H9 (cell line): ENCODE results near the gene PPIH. TPM values are rescaled to one million over a fixed set of nuclear protein-coding genes. Genes with fewer than 3 reads are reported as not detected.

Source experiments
- DNase-seq: peaks from one replicate; pipeline ENCODE4 v3.0.0-alpha.2; 2017
- H2AFZ ChIP-seq: one replicate; pipeline ENCODE4 v1.6.1; 2013; ENCODE audit warnings: mild to moderate bottlenecking, low read length, control low read depth, moderate library complexity
- H2AK5ac ChIP-seq: 2 replicates; pipeline ENCODE4 v1.6.1; 2013; ENCODE audit warnings: low read length, control low read depth, mixed read lengths; ENCODE audit not compliant: insufficient read length
- H2BK120ac ChIP-seq: one replicate; pipeline ENCODE4 v1.6.1; 2013; ENCODE audit warnings: low read depth, mild to moderate bottlenecking, low read length, control low read depth, inconsistent platforms; ENCODE audit not compliant: poor library complexity, severe bottlenecking
- H2BK12ac ChIP-seq: 2 replicates; pipeline ENCODE4 v1.6.1; 2013; ENCODE audit warnings: low read length, control low read depth, mixed read lengths, low read depth; ENCODE audit not compliant: insufficient read length
- H2BK15ac ChIP-seq: 2 replicates; pipeline ENCODE4 v1.6.1; 2013; ENCODE audit warnings: low read depth, low read length, control low read depth
- H2BK20ac ChIP-seq: one replicate; pipeline ENCODE4 v1.6.1; 2013; ENCODE audit warnings: low read depth, mild to moderate bottlenecking, low read length, control low read depth, inconsistent platforms; ENCODE audit not compliant: poor library complexity, severe bottlenecking
- H2BK5ac ChIP-seq: 2 replicates; pipeline ENCODE4 v1.6.1; 2013; ENCODE audit warnings: low read length, control low read depth, mixed read lengths; ENCODE audit not compliant: insufficient read length
- H3K14ac ChIP-seq: 2 replicates; pipeline ENCODE4 v1.6.1; 2013; ENCODE audit warnings: low read length, control low read depth; ENCODE audit not compliant: insufficient read depth
- H3K18ac ChIP-seq: 2 replicates; pipeline ENCODE4 v1.6.1; 2013; ENCODE audit warnings: low read depth, mild to moderate bottlenecking, mixed read lengths, low read length, control low read depth; ENCODE audit not compliant: insufficient read length
- H3K23ac ChIP-seq: 2 replicates; pipeline ENCODE4 v1.6.1; 2013; ENCODE audit warnings: low read length, control low read depth, mixed read lengths, low read depth; ENCODE audit not compliant: insufficient read length
- H3K23me2 ChIP-seq: 2 replicates; pipeline ENCODE4 v1.6.1; 2013; ENCODE audit warnings: low read depth, mild to moderate bottlenecking, mixed read lengths, low read length, control low read depth; ENCODE audit not compliant: insufficient read length, poor library complexity, severe bottlenecking
- H3K27ac ChIP-seq: 2 replicates; pipeline ENCODE4 v1.5.1; 2013; ENCODE audit warnings: low read length, control low read depth, mixed read lengths, low read depth; ENCODE audit not compliant: insufficient read length
- H3K27me3 ChIP-seq: 2 replicates; pipeline ENCODE4 v1.6.1; 2013; ENCODE audit warnings: low read length, control low read depth, inconsistent platforms; ENCODE audit not compliant: insufficient read depth
- H3K4ac ChIP-seq: 2 replicates; pipeline ENCODE4 v1.6.1; 2013; ENCODE audit warnings: low read depth, mild to moderate bottlenecking, control low read depth, inconsistent platforms, low read length, moderate library complexity
- H3K4me1 ChIP-seq: 2 replicates; pipeline ENCODE4 v1.6.1; 2013; ENCODE audit warnings: low read length, control low read depth, inconsistent platforms; ENCODE audit not compliant: insufficient read depth
- H3K4me2 ChIP-seq: 2 replicates; pipeline ENCODE4 v1.6.1; 2013; ENCODE audit warnings: low read length, control low read depth, mixed read lengths; ENCODE audit not compliant: insufficient read length, insufficient read depth
- H3K56ac ChIP-seq: 2 replicates; pipeline ENCODE4 v1.6.1; 2013; ENCODE audit warnings: low read depth, mild to moderate bottlenecking, mixed read lengths, low read length, control low read depth; ENCODE audit not compliant: insufficient read length
- H3K79me1 ChIP-seq: 2 replicates; pipeline ENCODE4 v1.6.1; 2013; ENCODE audit warnings: low read depth, mild to moderate bottlenecking, moderate library complexity, low read length, control low read depth, inconsistent platforms; ENCODE audit not compliant: insufficient read depth, poor library complexity, severe bottlenecking
- H3K79me2 ChIP-seq: 2 replicates; pipeline ENCODE4 v1.6.1; 2013; ENCODE audit warnings: low read length, control low read depth, inconsistent platforms; ENCODE audit not compliant: insufficient read depth
- H3K9ac ChIP-seq: 2 replicates; pipeline ENCODE4 v1.6.1; 2013; ENCODE audit warnings: low read length, control low read depth, mixed read lengths; ENCODE audit not compliant: insufficient read length; ENCODE audit errors: extremely low read depth
- H3K9me3 ChIP-seq: one replicate; pipeline ENCODE4 v1.6.1; 2013; ENCODE audit warnings: low read depth, low read length, inconsistent platforms; ENCODE audit not compliant: control insufficient read depth
- H3T11ph ChIP-seq: one replicate; pipeline ENCODE4 v1.6.1; 2013; ENCODE audit warnings: mild to moderate bottlenecking, low read length, control low read depth, inconsistent platforms
- H4K20me1 ChIP-seq: one replicate; pipeline ENCODE4 v1.6.1; 2013; ENCODE audit not compliant: control insufficient read depth, insufficient read length, insufficient read depth
- H4K5ac ChIP-seq: 2 replicates; pipeline ENCODE4 v1.6.1; 2013; ENCODE audit warnings: low read depth, mild to moderate bottlenecking, mixed read lengths, low read length, control low read depth; ENCODE audit not compliant: insufficient read length
- H4K8ac ChIP-seq: replicated peaks from 2 replicates; pipeline ENCODE4 v1.6.1; 2013; ENCODE audit warnings: low read length, control low read depth, mixed read lengths, low read depth; ENCODE audit not compliant: insufficient read length
- H4K91ac ChIP-seq: 2 replicates; pipeline ENCODE4 v1.6.1; 2013; ENCODE audit warnings: low read depth, mild to moderate bottlenecking, moderate library complexity, mixed read lengths, low read length, control low read depth; ENCODE audit not compliant: insufficient read length
- H3K27ac Mint-ChIP-seq, 3 experiments: 2 replicates in 2 of 3; 3 replicates in 1 of 3; pipeline ENCODE4 v1.8.0; 2020 to 2021; ENCODE audit warnings: mixed read lengths in 3 of 3, mild to moderate bottlenecking in 1 of 3, moderate library complexity in 1 of 3
- H3K27me3 Mint-ChIP-seq: 2 replicates; pipeline ENCODE4 v1.8.0; 2021; ENCODE audit warnings: low read depth, mild to moderate bottlenecking, moderate library complexity, mixed read lengths
- H3K36me3 Mint-ChIP-seq, 3 experiments: 2 replicates in 2 of 3; 3 replicates in 1 of 3; pipeline ENCODE4 v1.8.0; 2020 to 2021; ENCODE audit warnings: low read depth in 3 of 3, mixed read lengths in 3 of 3; ENCODE audit not compliant: insufficient read depth in 1 of 3
- H3K4me1 Mint-ChIP-seq, 2 experiments: 2 replicates each; pipeline ENCODE4 v1.8.0; 2020; ENCODE audit warnings: mixed read lengths in 2 of 2
- H3K4me3 Mint-ChIP-seq, 2 experiments: 2 replicates in 1 of 2; 3 replicates in 1 of 2; pipeline ENCODE4 v1.8.0; 2020 to 2021; ENCODE audit warnings: mild to moderate bottlenecking in 2 of 2, mixed read lengths in 2 of 2, moderate library complexity in 1 of 2
- H3K9me3 Mint-ChIP-seq, 2 experiments: 2 replicates in 1 of 2; 3 replicates in 1 of 2; pipeline ENCODE4 v1.8.0; 2020; ENCODE audit warnings: mild to moderate bottlenecking in 2 of 2, mixed read lengths in 2 of 2, moderate library complexity in 1 of 2
- CTCF ChIP-seq: fragments of 200-600 bp; sonication (generic); conservative IDR thresholded peaks from 3 replicates; pipeline ENCODE4 v1.8.0; 2021; ENCODE audit warnings: antibody characterized with exemption, mild to moderate bottlenecking
- WGBS: extraction: QIAGEN DNeasy Blood & Tissue Kit; methylation state at CpG from one replicate; pipeline ENCODE4 v1.1.7; 2013; ENCODE audit warnings: missing lambda C conversion rate, low lambda C conversion rate, mixed read lengths; ENCODE audit not compliant: insufficient read length; ENCODE audit errors: extremely low coverage; 5-methylcytosine and 5-hydroxymethylcytosine counted together
- total RNA-seq: library from RNA; stranded (reverse); gene quantifications from 2 replicates; pipeline ENCODE4 v1.2.1, GENCODE V29; 2021

Gene PPIH
- total RNA-seq, 1 experiment from 2014 or later = 89.3 TPM

- Histone ChIP-seq H3K14ac (no peak overlapping the region), H3K4me1 (no peaks in the 10 kb centered on the region), H2BK15ac (no peak overlapping the region), H4K8ac (no peak overlapping the region), H3K23me2 (no peaks in the 10 kb centered on the region), H2BK5ac (no peak overlapping the region), H3K23ac (no peak overlapping the region), H2BK12ac (no peak overlapping the region), H2BK20ac (no peak overlapping the region), H2BK120ac (no peak overlapping the region), H3K9ac (no peak overlapping the region), H2AK5ac (no peak overlapping the region), H3K79me2 (peaks cover 9% of the 10 kb centered on the region; the same call in 1 of the 2 replicates), H3K27ac (no peak overlapping the region), H4K5ac (no peak overlapping the region), H3K4me2 (no peak overlapping the region), H3K9me3 (no peaks in the 10 kb centered on the region), H3K79me1 (peaks cover 3% of the 10 kb centered on the region), H3K4ac (no peak overlapping the region), H4K20me1 (no peaks in the 10 kb centered on the region), H3K56ac (no peak overlapping the region), H4K91ac (no peak overlapping the region), H3T11ph (no peak overlapping the region), H3K18ac (no peak overlapping the region), H2AFZ (no peak overlapping the region), H3K27me3 (no peaks in the 10 kb centered on the region)
- Mint-ChIP-seq H3K27me3 (peaks cover 1% of the 10 kb centered on the region), H3K9me3 (no peaks in the 10 kb centered on the region), H3K36me3 (peaks cover 80 to 98% (median 98%) of the 10 kb centered on the region in 3 experiments), H3K27ac (no peak overlapping the region), H3K4me1 (no peaks in the 10 kb centered on the region; a peak in 1 of 4 replicates), H3K4me3 (no peak overlapping the region)
- no peak for DNase-seq
- WGBS = no CpG with 5 or more reads among the region's 4 CpGs
- no peak for TF ChIP-seq CTCF
These were observed 40.0 kb downstream of the PPIH start for GRCh38 chr1:42698081-42698813.
